GM21717 (cell line): Measurements from ENCODE around the gene CDO1.

ENCODE experiments used
- ATAC-seq: cut with Tn5 transposase; IDR thresholded peaks from one replicate; pipeline ENCODE4 v1.9.1; 2021; ENCODE audit warnings: mild to moderate bottlenecking, moderate library complexity; ENCODE audit not compliant: unreplicated experiment

Gene CDO1

DNA sequence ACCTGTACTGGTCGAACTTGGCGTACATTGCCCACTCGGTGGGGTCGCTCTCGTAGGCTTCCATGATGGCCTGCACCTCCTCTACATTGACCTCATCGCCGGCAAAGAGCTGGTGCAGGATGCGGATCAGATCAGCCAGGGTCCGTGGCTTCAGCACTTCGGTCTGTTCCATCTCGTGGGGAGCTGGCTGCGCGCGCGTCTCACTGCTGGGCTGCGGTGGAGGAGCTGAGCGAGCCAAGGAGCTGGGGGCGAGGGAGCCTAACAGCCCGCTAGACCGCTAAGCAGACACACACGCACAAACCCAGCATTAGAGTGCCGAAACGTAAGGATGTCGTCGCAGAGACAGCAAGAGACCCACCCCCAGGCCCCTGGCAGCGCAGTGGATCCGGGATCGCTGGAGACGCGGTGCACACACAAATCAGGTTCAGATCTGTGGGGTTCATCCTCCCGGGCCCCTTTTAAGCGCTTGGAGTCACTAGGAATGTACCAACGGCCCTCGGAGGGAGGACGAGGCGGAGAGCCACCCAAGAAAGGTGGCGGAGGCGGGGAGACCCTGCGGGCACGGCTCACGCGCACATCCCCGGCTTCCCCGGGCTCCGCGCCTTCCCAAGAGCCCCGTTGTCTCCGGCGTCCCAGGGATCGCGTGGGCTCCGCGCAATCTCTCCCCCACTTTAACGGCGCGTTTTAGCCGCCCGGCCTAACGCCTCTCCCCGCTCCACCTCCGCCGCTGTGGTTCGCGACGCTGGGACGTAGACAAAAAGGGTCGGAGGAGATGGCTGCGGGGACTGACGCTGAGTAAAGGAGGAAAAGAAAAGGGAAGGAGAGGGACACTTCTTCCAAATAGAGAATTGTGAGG lies at the start of gene CDO1:
Gene CDO1, minus strand, starts transcription at position 434 of the 856 bp plus-strand sequence. Its CDS starts 262 bp downstream, at position 172.
- no peak for ATAC-seq

DNA sequence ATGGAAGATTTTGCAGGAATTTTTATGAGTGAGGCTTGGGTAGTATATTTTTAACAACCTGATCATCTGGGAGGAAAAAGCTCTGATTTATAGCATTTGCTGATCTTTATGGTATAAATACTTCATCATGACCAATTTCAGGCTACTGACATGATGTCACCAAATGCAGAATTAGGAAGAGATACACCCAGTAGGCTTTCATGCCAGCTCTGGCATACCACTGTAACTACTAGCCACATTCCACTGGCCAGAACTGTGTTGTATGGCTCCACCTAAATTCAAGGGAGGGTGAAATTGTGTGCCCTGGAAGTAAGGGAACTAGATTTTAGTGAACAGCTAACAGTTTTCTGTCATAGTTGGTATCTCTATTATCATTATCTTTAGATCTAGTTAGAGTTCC lies 42.9 kb upstream of the CDO1 start:
- ATAC-seq, result no peak

DNA sequence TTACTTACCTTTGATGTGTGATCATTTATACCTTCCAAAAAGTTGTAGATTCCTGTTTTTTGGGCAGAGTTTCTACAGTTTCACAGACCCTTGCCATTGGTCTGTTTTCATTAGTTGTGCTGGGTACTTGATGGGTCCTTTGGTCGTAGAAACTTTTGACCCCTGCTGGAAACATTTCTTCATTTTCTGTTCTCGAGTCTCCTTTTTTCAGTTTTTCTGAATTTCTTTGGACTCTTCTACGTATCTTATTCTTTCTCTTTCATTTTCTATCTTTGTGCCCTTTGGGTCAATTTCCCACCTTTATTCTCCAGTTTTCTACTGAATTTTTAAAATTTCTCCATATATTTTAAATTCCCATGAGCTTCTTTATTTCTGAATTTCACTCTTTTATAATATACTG lies 41.9 kb upstream of the CDO1 start:
- no peak for ATAC-seq

DNA sequence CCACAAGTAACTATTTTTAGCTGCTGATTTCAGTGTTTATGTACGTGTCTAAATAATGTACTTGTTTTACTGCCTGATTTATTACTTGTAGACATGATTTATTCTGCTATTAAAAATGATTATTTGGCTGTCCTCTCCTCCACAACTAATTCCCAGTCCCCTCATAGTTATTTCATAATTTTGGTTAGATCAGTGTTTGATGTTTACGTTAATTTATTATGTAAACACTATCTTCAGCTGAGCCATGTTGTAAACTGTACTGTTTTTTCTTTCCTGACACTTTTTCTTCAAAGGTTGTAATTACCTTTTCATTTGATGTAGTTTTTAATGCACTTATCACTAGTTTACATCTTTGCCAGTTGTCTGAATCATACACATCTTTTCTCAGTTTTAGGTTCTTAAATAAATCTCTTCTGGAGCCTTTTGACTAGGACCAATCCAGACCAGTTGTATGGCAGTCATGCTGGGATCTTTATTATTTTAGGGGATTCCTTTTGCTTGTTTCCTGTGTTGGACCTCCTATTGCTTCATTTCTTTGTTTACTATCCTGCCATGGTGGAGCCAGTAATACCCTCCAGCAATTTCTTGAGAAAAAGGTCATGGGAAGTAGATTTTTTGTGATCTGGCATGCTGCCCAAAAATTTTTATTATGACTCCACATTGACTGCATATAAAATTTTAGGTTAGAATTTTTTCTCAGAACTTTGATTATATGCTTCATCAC lies 41.3 kb upstream of the CDO1 start:
- no peak for ATAC-seq

DNA sequence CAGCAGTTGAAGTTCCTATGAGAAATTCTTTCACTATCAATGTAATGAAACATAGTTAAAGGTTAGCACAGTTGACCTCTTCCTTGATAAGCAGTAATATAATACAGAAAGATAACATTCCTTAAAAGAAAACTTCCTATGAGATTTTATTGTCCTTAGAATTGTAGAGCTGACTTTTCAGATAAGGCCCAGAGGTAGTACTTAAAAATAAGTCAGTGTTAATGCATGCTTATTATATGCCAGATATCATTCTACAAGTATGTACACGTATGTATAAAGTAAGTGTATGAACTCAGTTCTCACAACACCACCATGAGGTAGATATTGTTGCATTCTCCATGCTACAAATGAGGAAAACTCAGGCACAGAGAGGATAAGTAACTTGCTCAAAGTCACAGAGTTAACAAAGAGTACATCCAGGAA lies 40.6 kb upstream of the CDO1 start:
- no peak for ATAC-seq

DNA sequence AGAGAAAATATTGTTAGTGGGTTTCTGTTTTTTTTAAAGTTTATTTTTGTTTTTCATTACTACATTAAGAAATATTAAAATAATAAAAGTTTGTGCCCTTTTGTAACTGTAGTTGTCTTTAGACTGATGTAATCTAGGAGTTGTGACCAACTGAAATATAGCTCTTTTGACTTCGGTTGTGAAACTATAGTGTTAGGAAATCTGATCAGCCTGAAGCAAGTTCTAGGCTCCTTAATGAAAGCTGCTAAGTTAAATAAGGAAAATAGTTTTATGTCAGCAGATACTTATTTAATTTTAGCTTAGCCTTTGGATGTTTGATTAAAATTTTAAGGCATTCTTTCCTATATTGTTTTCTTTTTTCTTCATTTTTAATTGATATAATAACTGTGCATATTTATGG lies 39.5 kb upstream of the CDO1 start:
- no peak for ATAC-seq

DNA sequence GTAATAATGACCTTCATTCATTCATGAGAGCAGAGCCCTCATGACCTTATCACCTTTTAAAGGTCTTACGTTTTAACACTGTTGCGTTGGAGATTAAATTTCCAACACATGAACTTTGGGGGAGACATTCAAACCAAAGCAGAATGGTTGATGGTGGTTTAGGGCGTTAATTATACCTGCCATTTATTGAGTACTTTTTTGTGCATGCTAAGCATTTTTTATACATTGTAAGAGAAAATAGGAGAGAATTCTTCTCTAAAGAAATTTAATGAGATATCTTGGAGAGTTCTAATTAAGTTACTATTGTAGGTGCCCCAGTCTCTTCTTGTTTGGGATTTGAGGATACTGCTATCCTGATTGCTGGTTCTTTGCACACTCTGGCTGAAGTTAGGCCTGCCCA lies 37.7 kb upstream of the CDO1 start:
- no peak for ATAC-seq

DNA sequence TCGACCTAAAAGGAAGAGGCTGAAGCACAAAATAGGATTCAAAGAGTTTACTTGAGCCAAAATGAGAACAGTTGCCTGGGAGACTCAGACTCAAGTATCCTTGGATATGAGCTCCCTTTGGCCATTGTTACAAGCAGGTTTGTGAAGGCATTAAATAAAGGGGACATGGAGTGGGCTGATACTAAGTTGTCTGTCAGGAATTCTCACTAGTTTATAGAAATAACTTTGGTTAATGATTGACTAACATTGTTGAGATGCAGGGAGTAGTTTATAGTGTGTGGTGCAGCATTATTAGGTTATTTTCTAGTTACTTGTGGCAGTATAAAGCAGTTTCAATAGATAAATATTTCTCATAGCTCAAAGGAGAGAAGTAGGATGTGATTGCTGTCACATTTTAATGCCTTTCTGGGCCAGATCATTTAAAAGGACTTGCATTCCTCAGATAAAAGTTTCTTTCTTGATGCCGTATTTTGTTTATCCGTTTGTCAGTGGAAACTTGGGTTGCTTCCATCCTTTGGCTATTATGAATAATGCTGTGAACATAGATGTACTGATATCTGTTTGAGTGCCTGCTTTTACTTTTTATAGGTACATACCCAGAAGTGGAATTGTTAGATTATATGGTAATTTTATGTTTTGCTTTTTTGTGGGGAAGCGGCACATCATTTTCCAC lies 34.4 kb upstream of the CDO1 start:
- ATAC-seq, result no peak

DNA sequence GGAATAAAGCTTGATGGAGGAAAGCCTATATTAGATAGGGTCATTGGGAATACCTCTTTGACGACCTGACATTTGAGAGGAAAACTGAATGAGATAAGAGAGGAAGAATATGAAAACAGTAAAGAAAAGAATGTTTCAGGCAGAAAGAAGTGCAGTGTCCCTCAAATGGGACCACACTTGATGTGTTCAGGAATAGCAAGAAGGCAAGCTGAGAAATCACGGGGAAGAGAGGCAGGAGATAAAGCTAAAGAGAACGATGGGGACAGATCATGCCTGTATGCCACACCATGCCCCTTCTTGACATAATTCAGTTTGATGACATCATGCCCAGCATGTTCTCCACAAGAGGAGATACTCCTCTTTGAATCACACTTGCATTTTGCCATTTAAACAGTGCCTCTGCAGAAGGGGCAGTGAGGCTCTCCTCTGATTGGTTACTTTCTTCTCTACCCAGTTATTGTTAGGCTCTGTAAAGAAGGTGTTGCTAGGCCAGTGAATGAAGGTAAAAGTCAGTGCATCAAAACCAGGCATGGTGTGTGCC lies 32.9 kb upstream of the CDO1 start:
- ATAC-seq, result no peak

DNA sequence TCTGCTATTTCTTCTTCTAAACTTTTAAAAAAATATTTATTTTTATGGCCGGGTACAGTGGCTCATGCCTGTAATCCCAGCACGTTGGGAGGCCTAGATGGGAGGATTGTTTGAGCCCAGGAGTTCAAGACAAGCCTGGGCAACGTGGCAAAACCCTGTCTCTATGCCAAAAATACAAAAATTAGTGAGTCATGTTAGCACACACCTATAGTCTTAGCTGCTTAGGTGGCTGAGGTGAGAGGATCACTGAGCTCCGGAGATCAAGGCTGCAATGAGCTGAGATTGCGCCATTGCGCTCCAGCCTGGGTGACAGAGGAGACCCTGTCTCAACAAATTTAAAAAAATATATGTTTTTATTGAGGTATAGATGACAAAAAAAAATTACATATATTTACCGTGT lies 30.8 kb upstream of the CDO1 start:
- no peak for ATAC-seq

DNA sequence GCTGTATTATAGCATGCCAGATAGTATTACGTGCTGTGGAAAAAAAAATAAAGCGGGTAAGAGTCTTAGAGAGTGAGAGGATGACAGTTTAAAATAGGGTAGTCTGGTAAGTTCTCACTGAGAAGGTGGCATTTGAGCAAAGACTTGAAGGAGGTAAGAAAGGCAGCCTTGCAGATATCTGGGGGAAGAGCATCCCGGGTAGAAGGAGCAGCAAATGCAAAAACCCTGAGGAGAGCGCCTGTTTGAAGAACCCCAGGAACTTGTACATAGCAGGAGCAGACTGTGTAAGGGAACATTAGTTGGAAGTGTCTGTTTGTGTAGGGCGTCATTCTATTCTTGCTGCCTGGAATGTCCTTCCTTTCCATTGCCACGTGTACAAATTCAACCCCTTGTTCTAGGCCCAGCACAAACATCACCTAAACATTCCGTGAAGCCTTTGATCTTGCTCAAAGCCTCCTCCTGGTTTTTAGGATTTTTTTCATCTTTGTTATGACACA lies 27.9 kb upstream of the CDO1 start:
- ATAC-seq, result no peak

DNA sequence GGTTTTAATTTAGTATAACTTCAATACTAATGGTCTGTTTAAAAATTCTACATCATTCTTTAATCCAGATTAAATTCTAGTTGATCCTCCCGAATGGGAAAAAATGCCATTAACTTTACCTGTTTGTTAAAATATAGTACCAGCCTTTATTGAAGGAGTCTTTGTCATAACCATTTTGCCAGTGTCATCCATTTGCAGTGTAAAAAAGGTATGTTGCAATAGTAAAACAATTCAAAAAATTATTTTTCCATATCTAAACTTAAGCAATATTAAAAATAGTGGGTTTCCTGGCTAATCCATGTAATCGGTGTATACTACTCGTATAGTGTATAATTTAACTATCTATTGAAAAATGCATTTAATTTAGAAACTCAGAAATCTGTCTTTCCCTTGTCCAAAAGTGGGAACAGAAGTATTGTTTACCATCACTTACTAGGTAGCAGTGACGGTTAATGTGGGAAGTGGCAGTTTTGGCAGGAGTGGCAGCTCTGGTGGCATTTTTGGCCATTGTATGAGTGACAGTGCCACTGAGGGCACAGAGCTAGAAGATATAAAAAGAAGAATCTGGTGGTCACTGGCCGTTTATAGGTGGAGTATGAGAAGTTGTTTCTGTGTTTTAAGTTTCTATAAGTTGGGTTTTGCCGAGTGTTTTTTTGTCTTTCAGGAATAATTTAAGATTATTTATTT lies 27.1 kb upstream of the CDO1 start:
- ATAC-seq, result no peak

DNA sequence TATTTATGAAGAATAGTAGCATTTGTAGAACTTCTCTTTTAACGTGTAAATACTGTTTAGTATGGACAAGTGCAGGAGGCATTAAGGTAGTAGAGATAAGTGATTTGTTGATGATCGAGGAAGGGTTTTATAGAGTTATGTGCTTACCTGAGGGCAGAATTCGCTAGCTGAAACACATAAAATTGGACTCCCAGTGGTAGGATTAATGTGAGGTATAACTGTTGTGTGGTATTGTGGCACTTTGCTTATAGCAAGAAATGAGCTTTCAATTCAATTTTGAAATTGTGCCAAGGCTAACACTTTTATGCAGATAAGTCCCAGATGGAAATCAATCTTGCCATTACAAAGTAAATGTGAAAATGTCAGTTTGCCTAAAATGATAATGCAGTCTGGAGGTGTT lies 26.5 kb upstream of the CDO1 start:
- ATAC-seq, result no peak

DNA sequence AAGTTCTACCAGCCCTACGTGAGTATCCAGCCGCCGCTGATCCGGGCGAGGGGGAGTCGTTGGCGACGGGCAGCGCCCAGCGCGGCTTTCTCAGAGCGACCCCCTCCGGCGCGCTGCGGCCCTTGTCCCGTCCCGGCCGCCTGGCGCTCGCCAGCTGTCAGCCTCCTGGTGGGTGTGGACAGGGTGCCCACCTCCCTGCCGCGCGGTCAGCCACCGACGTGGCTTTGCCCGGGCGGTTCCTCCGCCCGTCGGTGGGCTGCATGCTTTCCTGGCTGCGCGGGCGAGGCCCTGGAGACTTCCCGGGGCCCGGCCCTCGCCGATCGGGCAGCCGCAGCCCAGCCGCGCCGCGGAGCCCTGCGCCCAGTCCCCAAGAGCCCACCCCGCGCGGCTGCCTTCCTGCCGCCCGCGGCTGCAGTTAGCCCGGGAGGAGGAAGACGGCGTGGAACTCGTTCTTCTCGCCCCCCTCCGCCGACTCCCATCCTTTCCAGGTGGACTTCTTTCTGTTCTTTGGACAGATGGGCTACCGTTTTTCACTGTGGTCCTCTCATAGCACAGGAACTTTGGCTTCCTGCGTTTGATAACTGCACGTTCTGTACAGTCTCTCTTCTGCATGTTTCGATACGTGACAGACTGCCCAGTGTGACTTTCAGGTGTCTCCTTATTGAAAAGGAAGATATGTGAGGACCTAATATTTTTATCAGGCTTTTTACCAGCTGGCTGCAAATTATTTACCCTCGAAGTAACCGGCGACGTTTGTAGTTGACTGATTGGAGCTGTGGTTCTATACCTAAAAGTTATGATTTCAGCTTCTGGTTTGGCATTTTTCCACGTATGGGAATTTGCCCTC lies 25.9 kb upstream of the CDO1 start:
- peak; percentile 34 for ATAC-seq

DNA sequence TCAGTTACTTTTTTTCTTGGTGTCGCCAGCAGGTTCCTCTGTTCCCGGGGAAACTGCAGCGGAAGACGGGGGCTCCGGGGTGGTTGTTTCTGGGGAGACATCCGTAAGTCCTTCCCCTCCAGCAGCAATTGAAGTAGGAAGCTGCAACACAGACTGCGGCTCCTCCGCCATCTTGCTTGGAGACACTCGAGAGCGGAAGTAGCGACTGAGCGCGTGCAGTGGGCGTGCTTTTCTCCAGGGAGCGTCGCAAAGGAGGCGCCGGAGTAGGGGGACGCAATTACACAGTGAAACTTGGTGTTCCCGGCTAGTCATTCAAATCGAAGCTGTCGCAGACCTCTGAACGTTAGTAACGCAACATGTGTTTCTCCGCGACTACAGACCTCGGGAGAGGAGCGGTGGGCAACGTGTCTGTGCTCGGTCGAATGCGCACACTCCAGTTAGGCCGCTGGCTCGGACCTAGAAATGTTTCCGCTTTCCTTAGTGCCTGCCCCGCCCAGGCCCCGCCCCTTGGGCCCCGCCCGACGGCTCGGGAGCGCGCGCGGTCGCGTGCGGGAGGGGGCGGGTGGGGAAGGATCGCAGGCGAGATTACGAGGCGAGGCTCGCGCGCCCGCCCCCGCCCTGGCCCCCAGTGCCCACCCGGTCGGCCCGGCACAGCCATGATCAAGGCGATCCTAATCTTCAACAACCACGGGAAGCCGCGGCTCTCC lies 25.1 kb upstream of the CDO1 start, which contains the start of the genes AP3S1 and ATG12:
Gene AP3S1, plus strand, starts transcription at position 554 of the 707 bp plus-strand sequence. Its CDS starts 103 bp downstream, at position 657.
Gene ATG12, minus strand, starts transcription at position 184 of the 707 bp plus-strand sequence. Its CDS starts 13 bp downstream, at position 171.
- ATAC-seq, result peak; percentile 86

DNA sequence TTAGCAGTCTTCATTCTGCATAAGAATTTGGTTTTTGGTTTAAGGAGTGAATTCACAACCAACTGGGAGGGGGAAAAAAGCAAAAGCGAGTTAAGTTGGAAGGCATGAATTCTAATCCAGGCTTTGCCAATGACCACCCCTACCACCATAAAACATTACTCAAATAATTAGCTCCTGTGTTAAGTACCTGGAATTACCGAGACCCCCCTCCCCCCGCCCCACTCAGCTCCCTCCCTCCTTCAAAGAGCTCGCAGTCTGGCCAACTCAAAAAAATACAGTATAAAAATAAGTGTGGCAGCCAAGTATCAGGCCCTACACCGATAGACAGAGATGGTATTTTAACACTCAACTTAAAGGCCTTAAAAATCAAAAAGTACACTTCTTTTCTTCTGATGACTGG lies 24.4 kb upstream of the CDO1 start:
- no peak for ATAC-seq

DNA sequence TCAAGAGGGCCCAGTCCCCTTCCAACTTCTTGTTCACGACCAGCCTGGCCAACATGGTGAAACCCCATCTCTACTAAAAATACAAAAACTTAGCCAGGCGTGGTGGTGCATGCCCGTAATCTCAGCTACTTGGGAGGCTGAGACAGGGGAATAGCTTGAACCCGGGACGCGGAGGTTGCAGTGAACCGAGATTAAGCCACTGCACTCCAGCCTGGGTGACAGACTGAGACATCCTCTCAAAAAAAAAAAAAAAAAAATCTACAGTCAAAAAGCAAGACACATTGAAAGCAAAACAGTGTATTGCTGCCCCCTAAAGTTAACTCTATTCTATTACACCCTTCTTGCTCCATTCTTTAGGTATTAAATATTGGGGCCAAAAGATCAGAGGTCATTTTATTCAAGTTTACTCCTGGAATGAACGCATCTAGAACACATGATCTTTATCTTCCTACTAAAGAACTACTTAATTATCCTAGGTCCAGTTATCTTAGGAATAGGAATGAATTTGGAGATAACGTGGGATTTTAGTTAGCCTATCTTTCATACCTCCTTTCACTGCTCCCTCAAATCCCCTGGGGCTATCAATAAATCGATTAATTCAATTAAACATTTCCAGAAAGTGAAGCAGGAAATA lies 22.5 kb upstream of the CDO1 start:
- peak; percentile 15 for ATAC-seq

DNA sequence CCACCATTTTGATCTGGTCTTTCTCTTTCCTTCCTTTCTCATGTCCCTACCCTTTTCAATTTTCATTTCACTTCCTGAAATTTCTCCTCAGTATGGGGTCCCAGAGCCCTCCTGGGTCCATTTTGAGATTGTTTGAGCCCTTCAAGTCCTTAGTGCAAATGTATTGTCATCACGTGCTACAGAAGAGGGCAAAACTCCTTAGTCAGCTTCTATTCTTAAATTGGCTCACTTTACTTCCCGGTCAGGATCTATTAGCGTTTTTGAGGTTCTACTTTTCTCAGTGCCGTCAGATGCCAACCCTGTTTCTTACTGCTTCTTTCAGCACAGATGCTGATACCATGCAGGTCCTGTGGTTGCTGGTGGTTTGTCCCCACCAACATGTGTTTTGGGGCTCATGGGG lies 19.0 kb upstream of the CDO1 start:
- no peak for ATAC-seq
